A549 (cell line): Measurements from ENCODE around the gene PTPRH. TPM values are rescaled to one million over a fixed set of nuclear protein-coding genes. Genes with fewer than 3 reads are reported as not detected.

Experiments
- ATAC-seq, 2 experiments: fragments of 200-7000 bp in 1 of 2; fragments of >200 bp in 1 of 2; cut with Nextera tagmentation in 1 of 2; cut with Tn5 transposase in 1 of 2; 3 replicates each; pipeline versions ENCODE4 v1.8.0 to v1.9.1; 2018 to 2020; ENCODE audit warnings: mild to moderate bottlenecking in 1 of 2, moderate library complexity in 1 of 2
- CTCF ChIA-PET: fragments of 300-600 bp; sonication (Branson Sonifier 250); formaldehyde crosslinking; extraction: SDS; loops from one replicate; lab custom pipeline; 2021; ENCODE audit warnings: antibody characterized with exemption, inconsistent platforms; lab: Yijun Ruan, JAX
- POLR2A ChIA-PET: fragments of 350-600 bp; formaldehyde crosslinking; extraction: SDS; loops from one replicate; lab custom pipeline; 2021; ENCODE audit warnings: antibody characterized with exemption, inconsistent platforms; lab: Yijun Ruan, JAX
- DNase-seq, 2 experiments: peaks; one replicate each; pipeline versions ENCODE4 v3.0.0 to v3.0.0-alpha.2; 2011 to 2016; ENCODE audit warnings: low read depth in 1 of 2, low spot score in 1 of 2
- FAIRE-seq: peaks from 2 replicates; lab custom pipeline; 2011; peaks lifted over from hg19 to GRCh38; lab: Jason Lieb, UNC
- H3K27ac ChIP-seq, 2 experiments: fragments of >200 bp; sonication (Bioruptor Twin); formaldehyde crosslinking; 3 replicates each; pipeline ENCODE4 v1.5.1; 2016 to 2017
- H3K4me1 ChIP-seq: fragments of >200 bp; sonication (Bioruptor Twin); formaldehyde crosslinking; 3 replicates; pipeline ENCODE4 v1.6.1; 2016
- H3K4me2 ChIP-seq: fragments of >200 bp; sonication (Bioruptor Twin); formaldehyde crosslinking; 3 replicates; pipeline ENCODE4 v1.6.1; 2016
- H3K4me3 ChIP-seq: fragments of >200 bp; sonication (Bioruptor Twin); formaldehyde crosslinking; 3 replicates; pipeline ENCODE4 v1.5.1; 2016
- H3K9me3 ChIP-seq: fragments of >200 bp; sonication (Bioruptor Twin); formaldehyde crosslinking; 3 replicates; pipeline ENCODE4 v1.6.1; 2016
- CEBPB ChIP-seq, 2 experiments: fragments of >200 bp in 1 of 2; sonication (Bioruptor Twin) in 1 of 2; formaldehyde crosslinking in 1 of 2; IDR thresholded peaks; 2 replicates each; pipeline ENCODE4 v1.6.1; 2012 to 2016
- CHD2 ChIP-seq: fragments of 150-350 bp; IDR thresholded peaks from 2 replicates; pipeline ENCODE4 v1.6.1; 2014; ENCODE audit warnings: low read length; ENCODE audit not compliant: partially characterized antibody
- E2F6 ChIP-seq: IDR thresholded peaks from 2 replicates; pipeline ENCODE4 v1.6.1; 2012; ENCODE audit warnings: low read depth, borderline replicate concordance
- EHF ChIP-seq: fragments of 250-450 bp; sonication (Bioruptor Pico); IDR thresholded peaks from 2 replicates; pipeline ENCODE4 v1.5.0; 2020; ENCODE audit warnings: mild to moderate bottlenecking
- FOSL2 ChIP-seq, 2 experiments: fragments of 450-650 bp in 1 of 2; fragments of >200 bp in 1 of 2; sonication (Bioruptor Twin) in 1 of 2; formaldehyde crosslinking; IDR thresholded peaks; 2 replicates each; pipeline versions ENCODE4 v1.5.0 to v1.6.1; 2016 to 2020; ENCODE audit warnings: mild to moderate bottlenecking in 1 of 2, moderate library complexity in 1 of 2
- FOXS1 ChIP-seq: fragments of 250-450 bp; sonication (Bioruptor Pico); IDR thresholded peaks from 2 replicates; pipeline ENCODE4 v1.5.0; 2020; ENCODE audit warnings: mild to moderate bottlenecking, moderate library complexity
- GATA3 ChIP-seq: IDR thresholded peaks from 2 replicates; pipeline ENCODE4 v1.6.1; 2012; ENCODE audit warnings: borderline replicate concordance
- HOXA7 ChIP-seq: fragments of 250-450 bp; sonication (Bioruptor Pico); IDR thresholded peaks from 2 replicates; pipeline ENCODE4 v1.5.0; 2020; ENCODE audit warnings: mild to moderate bottlenecking, moderate library complexity
- HOXB13 ChIP-seq: fragments of 250-450 bp; sonication (Bioruptor Pico); IDR thresholded peaks from 2 replicates; pipeline ENCODE4 v1.5.0; 2020; ENCODE audit warnings: low read depth, mild to moderate bottlenecking, moderate library complexity
- HOXB5 ChIP-seq: fragments of 250-450 bp; sonication (Bioruptor Pico); IDR thresholded peaks from 2 replicates; pipeline ENCODE4 v1.5.0; 2020; ENCODE audit warnings: mild to moderate bottlenecking, moderate library complexity
- JUN ChIP-seq, 2 experiments: fragments of >200 bp; sonication (Bioruptor Twin); formaldehyde crosslinking; IDR thresholded peaks; 2 replicates in 1 of 2; 3 replicates in 1 of 2; pipeline ENCODE4 v1.6.1; 2016 to 2017
- JUNB ChIP-seq: fragments of >200 bp; sonication (Bioruptor Twin); formaldehyde crosslinking; IDR thresholded peaks from 2 replicates; pipeline ENCODE4 v1.6.1; 2016
- KDM1A ChIP-seq: fragments of 200-600 bp; sonication (generic); IDR thresholded peaks from 2 replicates; pipeline ENCODE4 v1.6.1; 2016; ENCODE audit warnings: low read depth, mild to moderate bottlenecking
- MAFK ChIP-seq: fragments of 450-650 bp; IDR thresholded peaks from 2 replicates; pipeline ENCODE4 v1.6.1; 2014; ENCODE audit not compliant: partially characterized antibody
- MAX ChIP-seq: IDR thresholded peaks from 2 replicates; pipeline ENCODE4 v1.6.1; 2012
- MAZ ChIP-seq: fragments of 150-350 bp; IDR thresholded peaks from 2 replicates; pipeline ENCODE4 v1.6.1; 2014; ENCODE audit warnings: antibody characterized with exemption, low read depth, low read length, borderline replicate concordance
- PBX3 ChIP-seq: IDR thresholded peaks from 2 replicates; pipeline ENCODE4 v1.6.1; 2012
- PHF8 ChIP-seq: fragments of 200-600 bp; sonication (generic); IDR thresholded peaks from 2 replicates; pipeline ENCODE4 v1.6.1; 2016; ENCODE audit warnings: low read depth, mild to moderate bottlenecking, antibody characterized with exemption, moderate library complexity, borderline replicate concordance
- POLR2AphosphoS2 ChIP-seq: conservative IDR thresholded peaks from 2 replicates; pipeline ENCODE4 v1.6.1; 2012; ENCODE audit warnings: low read length, improper control_type of control experiment, inconsistent platforms
- REST ChIP-seq: fragments of 200-600 bp; sonication (generic); IDR thresholded peaks from 2 replicates; pipeline ENCODE4 v1.6.1; 2016; ENCODE audit warnings: antibody characterized with exemption, mild to moderate bottlenecking, moderate library complexity
- RFX5 ChIP-seq: fragments of 450-650 bp; IDR thresholded peaks from 2 replicates; pipeline ENCODE4 v1.7.1; 2014; ENCODE audit warnings: antibody characterized with exemption, mild to moderate bottlenecking, moderate library complexity
- RNF2 ChIP-seq: fragments of 200-600 bp; sonication (generic); IDR thresholded peaks from 2 replicates; pipeline ENCODE4 v1.6.1; 2016; ENCODE audit warnings: low read depth, mild to moderate bottlenecking, antibody characterized with exemption, moderate library complexity, borderline replicate concordance
- WGBS: methylation state at CpG from one replicate; pipeline ENCODE4 v1.1.6; 2017; ENCODE audit errors: missing lambda C conversion rate; 5-methylcytosine and 5-hydroxymethylcytosine counted together
- polyA plus RNA-seq, 4 experiments: library from polyadenylated mRNA; depleted of rRNA in 3 of 4; stranded (reverse); fragments of >200 nt; fragmentation: RNase III in 1 of 4; extraction: RNeasy Plus Mini Kit Qiagen cat#74134 plus additional on column Dnase treatment in 1 of 4; gene quantifications; 2 replicates in 3 of 4; 3 replicates in 1 of 4; pipeline ENCODE4 v1.2.3, GENCODE V29; 2011 to 2017

PTPRH gene
- polyA plus RNA-seq, 2 of the 4 experiments (the other 2 are of a cell fraction), result 1.6 to 4.2 TPM

GRCh38 chr19:55158848-55159749 lies 50.2 kb downstream of the PTPRH start:
- ChIA-PET POLR2A (interaction anchor here (0.6 to 1.0 kb wide), 3 partner anchors 12 to 263 kb away, joined by 3 to 6 read pairs (median 5); no protein-coding TSS in a partner anchor), CTCF (interaction anchor here (0.6 to 4.5 kb wide), 42 partner anchors 8 to 488 kb away, joined by 3 to 123 read pairs (median 6); partner anchors contain the start of genes DNAAF3, HSPBP1, PPP1R12C and PPP6R1)
- WGBS, result 58% methylated on average over 16 of the region's 18 CpGs
- peaks cover 20% of the 10 kb centered on the region for H3K4me1 ChIP-seq
- no peaks in the 10 kb centered on the region for H3K9me3 ChIP-seq
- H3K4me2 ChIP-seq, result peak overlapping the region; percentile 47
- H3K4me3 ChIP-seq, result no peak overlapping the region
- peak overlapping the region in 1 of 2 experiments; percentile 69; a peak in 3 of 6 replicates for H3K27ac ChIP-seq
- FAIRE-seq, result no peak
- peak; percentile 18 to 37; a peak in 5 of 6 replicates for ATAC-seq
- TF ChIP-seq GATA3, result no peak
- no peak for TF ChIP-seq HOXA7 (CRISPR knock-in tag)
- TF ChIP-seq FOSL2 (IDR thresholded peaks at IDR 0.05), result no peak
- no peak for TF ChIP-seq FOSL2 (CRISPR knock-in tag; IDR thresholded peaks at IDR 0.05)
- TF ChIP-seq MAX, result no peak
- TF ChIP-seq HOXB5 (CRISPR knock-in tag), result no peak
- no peak for TF ChIP-seq RNF2
- no peak for TF ChIP-seq E2F6
- TF ChIP-seq CEBPB (IDR thresholded peaks at IDR 0.05), result no peak
- TF ChIP-seq POLR2AphosphoS2, result no peak
- TF ChIP-seq REST, result no peak
- no peak for TF ChIP-seq PHF8
- TF ChIP-seq HOXB13 (CRISPR knock-in tag), result no peak
- no peak for TF ChIP-seq RFX5
- no peak for TF ChIP-seq JUN (IDR thresholded peaks at IDR 0.05)
- TF ChIP-seq JUNB, result no peak
- TF ChIP-seq PBX3, result no peak
- peak; percentile 47 to 55 for DNase-seq

- ChIA-PET POLR2A (interaction anchor here (0.6 kb wide), 1 partner anchor 264 kb away, joined by 6 read pairs; no protein-coding TSS in a partner anchor), CTCF (interaction anchor here (0.6 to 4.5 kb wide), 8 partner anchors 10 to 277 kb away, joined by 3 to 123 read pairs (median 20); partner anchors contain the start of genes DNAAF3 and TNNT1)
- H3K4me3 ChIP-seq, result no peak overlapping the region
- WGBS, result 68% methylated on average over 4 of the region's 4 CpGs
- no peaks in the 10 kb centered on the region for H3K9me3 ChIP-seq
- peak overlapping the region; percentile 47; the same call in 2 of the 3 replicates for H3K4me2 ChIP-seq
- peak overlapping the region in 1 of 2 experiments; percentile 69; a peak in 3 of 6 replicates for H3K27ac ChIP-seq
- no peak for FAIRE-seq
- H3K4me1 ChIP-seq, result peaks cover 20% of the 10 kb centered on the region
- DNase-seq, result no peak
- ATAC-seq, result no peak
- TF ChIP-seq MAFK, result no peak
- no peak for TF ChIP-seq EHF (CRISPR knock-in tag)
- TF ChIP-seq CHD2, result no peak
- no peak for TF ChIP-seq KDM1A
- no peak for TF ChIP-seq FOXS1 (CRISPR knock-in tag)
- TF ChIP-seq HOXB5 (CRISPR knock-in tag), result no peak
- no peak for TF ChIP-seq MAZ
- no peak for TF ChIP-seq FOSL2 (IDR thresholded peaks at IDR 0.05)
- TF ChIP-seq FOSL2 (CRISPR knock-in tag; IDR thresholded peaks at IDR 0.05), result no peak
- no peak for TF ChIP-seq REST
Observed at GRCh38 chr19:55158423-55158822, 50.9 kb downstream of the PTPRH start.
